GM18907 (cell line): ENCODE data around the gene ELAVL1.
"Not testable (repeated sequence)": the region's sequence is repeated elsewhere in the genome, so short reads cannot be mapped to it uniquely, and the experiment has no call there.

ENCODE experiments used
- ATAC-seq: cut with Tn5 transposase; IDR thresholded peaks from one replicate; pipeline ENCODE4 v1.9.1; 2021; ENCODE audit warnings: mild to moderate bottlenecking, moderate library complexity; ENCODE audit not compliant: unreplicated experiment

ELAVL1 gene

GRCh38 chr19:7925171-7925851, 80.1 kb downstream of the ELAVL1 start:
- ATAC-seq = no peak

DNA sequence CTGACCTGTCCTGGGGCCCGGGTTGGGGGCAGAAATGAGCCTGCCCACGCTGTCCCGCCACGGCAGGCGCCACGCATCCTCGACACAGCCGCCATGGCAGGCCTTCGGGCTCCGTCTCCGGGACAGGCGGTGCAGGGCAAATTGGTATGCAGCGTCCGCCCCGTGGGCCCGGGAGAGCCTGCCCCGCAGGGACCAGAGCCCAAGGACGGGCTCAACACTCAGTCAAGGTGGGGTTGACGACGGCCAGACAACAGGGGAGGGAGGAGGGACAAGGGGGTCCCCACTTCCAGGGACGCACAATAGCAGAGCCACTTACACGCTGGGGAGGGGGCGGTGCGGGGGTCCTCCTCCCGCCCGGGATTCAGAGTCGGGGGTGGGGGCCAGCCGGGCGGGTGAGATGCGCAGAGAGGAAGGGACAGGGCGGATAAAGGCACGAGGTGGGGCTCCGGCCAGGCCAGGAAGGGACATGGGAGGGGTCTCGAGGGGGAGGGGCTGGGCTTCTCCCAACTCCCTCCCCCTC, 80.7 kb downstream of the ELAVL1 start:
- no peak for ATAC-seq

- no peak for ATAC-seq
These were observed 81.2 kb downstream of the ELAVL1 start for GRCh38 chr19:7924241-7924640.

DNA sequence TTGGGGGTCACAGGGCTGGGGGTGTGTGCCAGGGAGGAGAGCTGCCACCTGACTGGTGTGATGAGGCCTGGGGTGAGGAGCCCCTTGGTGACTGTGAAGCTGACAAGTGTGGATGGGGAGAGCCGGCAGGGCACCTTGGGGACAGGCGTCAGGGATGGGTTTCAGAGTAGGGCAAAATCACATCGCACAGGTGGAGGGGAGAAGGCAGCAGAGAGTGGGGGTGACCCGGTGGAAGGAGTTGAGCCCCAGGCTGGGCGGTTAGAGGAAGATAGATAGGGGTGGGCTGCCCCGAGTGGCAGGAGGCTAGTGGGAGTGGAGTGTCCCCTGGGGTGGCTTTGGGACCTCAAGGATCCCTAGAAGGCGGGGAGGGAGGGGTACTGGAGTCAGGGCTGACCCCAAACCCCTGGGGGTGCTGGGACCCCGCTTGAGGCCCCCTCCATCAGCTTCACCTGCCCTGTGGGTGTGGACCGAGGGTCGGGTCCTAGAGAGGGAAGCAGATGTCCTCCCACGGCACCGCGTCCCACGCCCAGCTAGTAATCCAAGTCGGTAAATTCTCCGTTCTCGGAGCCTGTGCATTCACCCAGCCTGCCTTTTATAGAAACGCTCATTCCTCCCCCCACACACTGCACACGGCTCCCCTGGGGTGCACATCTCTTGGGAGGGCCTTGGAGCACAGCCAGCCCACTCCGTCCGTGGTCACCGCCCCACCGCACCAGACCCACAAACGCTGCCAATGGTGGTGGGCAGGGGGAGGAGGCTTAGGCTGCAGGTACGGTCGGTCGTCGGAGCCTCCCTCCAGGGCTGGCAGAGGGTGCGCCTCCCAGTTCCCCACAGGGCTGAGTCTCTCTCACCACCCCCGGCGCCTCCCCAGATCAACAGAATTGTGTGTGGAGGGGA, 81.9 kb downstream of the ELAVL1 start:
- no peak for ATAC-seq

DNA sequence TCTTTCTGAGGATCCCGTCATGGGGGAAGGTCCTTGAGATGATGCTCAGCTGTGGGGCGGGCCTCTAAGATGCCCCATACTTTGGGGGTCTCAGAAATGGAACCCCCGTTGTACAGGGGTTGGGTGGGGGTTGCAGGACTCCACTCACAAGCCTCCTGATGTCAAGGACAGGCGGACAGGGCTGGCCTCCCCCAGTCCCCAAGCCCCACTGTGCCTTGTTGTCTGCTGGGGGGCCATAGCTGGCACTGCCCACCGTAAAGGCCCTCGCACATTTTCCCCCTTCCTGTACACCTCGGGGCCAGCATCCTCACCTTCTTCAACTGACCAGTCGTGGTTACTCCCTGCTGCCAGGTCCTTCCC, 82.6 kb downstream of the ELAVL1 start:
- ATAC-seq = no peak

- ATAC-seq = no peak
These were observed 83.2 kb downstream of the ELAVL1 start for GRCh38 chr19:7921967-7922835.

DNA sequence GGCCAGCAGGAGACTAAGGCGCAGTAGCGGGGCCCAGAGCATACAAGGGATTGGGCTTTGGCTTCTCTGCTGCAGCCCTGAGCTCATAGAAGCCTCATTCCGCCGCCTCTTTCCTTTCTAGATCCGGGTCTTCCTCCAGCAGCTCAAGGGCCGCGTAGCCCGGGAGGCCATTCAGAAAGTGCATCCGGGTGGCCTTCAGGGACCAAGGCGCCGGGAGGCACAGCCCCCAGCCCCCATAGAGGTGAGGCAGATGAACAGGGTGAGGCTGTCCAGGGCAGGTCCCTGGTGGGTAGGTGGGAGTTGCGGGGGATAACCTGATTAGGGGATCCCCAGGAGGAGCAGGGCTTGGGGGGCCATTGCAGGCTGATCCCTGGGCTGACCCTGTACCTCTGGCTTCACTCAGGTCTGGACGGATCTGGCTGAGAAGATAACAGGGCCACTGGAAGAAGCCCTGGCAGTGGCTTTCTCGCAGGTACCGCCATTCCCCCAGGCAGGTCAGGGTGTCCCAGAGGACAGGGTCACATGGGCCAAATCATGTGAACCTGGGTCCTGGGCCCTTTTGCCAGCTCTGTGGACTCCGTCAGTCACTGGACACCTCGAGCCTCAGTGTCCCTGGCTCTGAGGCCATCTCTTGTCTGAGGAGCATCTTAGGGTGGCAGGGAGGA, 84.0 kb downstream of the ELAVL1 start:
- ATAC-seq = no peak

- ATAC-seq = peak; percentile 39
These were observed 84.7 kb downstream of the ELAVL1 start for GRCh38 chr19:7920519-7921301.

DNA sequence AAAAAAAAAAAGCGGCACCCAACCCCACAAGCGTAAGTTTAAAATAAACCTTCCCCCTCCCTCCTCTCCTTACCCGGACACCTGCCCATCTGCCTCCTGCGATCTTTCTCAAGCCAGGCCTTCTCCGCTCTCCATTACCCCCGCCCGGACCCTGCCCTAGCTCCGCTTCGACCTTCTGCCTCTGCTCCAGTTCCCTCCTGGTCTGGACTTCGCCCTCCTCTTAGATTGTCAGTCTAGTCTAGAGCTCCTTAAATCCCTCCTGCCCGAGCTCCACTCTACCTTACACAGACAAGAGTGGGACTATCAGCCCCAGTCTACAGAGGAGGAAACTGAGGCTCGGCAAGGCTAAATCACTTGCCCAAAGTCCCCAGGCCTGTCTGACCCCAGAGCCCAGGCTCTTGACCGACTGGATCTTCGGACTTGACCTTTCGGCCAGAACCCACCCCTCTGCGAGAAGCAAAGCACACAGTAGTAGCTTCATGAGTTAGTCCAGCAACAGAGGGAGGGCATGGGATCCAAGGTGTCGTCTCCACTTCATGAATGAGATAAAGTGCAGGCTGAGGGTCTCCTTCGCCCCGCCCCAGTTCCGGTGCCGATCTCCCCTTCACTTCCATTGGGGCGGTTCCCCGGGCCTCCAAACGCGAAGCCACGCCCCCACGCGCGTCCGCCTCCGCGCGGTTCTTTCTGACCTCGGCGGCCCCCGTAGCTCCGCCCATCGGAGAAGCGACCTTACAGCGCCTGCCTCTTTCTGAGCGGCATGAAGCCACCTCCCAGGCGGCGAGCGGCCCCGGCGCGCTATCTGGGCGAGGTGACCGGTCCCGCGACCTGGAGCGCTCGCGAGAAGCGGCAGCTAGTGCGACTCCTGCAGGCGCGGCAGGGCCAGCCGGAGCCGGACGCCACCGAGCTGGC, 85.6 kb downstream of the ELAVL1 start, which contains the start of gene SNAPC2:
Gene SNAPC2, plus strand, starts transcription at position 729 of the 909 bp plus-strand sequence. Its CDS starts 29 bp downstream, at position 758.
- peak; percentile 67 for ATAC-seq

DNA sequence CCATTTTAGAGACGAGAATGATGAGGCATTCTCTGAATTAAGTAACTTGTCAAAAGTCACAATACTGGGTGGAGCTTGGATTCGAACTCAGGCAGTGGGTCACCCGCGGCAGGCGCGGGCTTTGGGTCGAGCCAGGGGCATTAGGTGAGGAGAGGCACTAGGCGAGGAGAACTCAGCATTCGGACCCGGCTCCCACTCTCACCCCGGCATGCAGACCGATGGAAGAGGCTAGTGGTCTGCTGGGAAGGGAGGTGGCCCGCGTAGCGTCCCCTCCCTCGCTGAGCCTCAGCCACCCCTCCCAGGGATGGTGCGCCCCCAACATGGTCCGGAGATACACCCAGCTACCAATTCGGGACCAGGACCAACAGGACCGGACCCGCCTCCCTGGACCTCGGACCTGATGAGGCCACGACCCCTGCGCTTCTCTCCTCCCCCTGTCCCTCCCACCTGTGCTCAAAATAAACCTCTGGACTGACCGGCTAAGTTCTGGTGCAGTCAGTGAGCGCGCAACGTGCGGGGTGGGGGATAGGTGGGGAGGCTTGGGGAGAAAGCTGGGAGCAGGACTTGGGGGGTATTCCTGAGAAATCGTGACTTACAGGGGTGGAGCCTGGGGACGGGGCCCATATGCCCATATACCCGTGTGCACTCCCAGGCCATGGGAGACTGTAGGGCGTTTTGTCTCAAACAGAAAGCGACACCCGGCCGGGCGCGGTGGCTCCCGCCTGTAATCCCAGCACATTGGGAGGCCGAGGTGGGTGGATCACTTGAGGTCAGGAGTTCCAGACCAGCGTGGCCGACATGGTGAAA, 86.6 kb downstream of the ELAVL1 start:
- ATAC-seq = no peak

- ATAC-seq = not testable (repeated sequence)
These were observed 87.3 kb downstream of the ELAVL1 start for GRCh38 chr19:7918062-7918614.

- peak; percentile 21 for ATAC-seq
These were observed 88.0 kb downstream of the ELAVL1 start for GRCh38 chr19:7917267-7918061.

- ATAC-seq = no peak
These were observed 88.5 kb downstream of the ELAVL1 start for GRCh38 chr19:7916955-7917266.

- ATAC-seq = no peak
These were observed 89.1 kb downstream of the ELAVL1 start for GRCh38 chr19:7916103-7916954.

DNA sequence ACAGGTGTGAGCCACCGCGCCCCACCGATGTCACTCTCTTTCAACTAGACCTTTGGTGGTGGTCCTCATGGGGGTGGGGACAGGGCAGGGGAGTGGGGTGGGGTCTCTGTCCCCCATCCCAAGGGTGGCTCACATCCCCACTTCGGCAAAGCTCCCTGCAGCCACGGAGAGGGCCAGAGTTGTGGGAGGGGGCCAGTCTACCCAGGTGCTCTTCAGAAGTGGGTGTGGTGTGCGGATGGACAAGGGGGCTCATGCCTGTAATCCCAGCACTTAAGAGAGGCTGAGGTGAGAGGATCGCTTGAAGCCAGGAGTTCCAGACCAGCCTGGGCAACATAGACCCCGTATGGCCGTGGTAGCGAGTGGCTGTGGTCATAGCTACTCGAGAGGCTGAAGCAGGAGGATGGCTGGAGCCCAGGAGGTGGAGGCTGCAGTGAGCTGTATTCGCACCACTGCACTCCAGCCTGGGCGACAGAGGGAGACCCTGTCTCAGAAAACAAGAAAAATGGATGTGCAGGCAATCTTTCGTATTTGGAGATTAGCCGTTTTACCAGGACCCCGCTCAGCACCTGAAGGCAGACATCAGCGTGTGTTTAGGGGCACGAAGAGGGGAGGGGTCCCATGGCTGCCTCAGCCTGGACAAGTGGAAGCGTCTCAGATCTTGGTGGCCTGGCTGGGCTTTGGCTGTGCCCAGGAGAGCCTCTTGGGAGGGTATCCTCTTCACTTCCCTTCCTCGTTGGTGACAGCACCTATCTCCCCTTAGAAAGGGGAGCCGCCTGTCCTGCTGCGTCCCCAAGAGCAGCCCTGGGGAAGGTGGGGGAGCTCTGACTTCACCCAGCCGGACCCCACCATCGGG, 90.0 kb downstream of the ELAVL1 start:
- no peak for ATAC-seq
